ENCODE data around the gene FGG.
A peak's percentile ranks its signal among the peaks of the same experiment; 100 is the strongest.

FGG gene

DNA sequence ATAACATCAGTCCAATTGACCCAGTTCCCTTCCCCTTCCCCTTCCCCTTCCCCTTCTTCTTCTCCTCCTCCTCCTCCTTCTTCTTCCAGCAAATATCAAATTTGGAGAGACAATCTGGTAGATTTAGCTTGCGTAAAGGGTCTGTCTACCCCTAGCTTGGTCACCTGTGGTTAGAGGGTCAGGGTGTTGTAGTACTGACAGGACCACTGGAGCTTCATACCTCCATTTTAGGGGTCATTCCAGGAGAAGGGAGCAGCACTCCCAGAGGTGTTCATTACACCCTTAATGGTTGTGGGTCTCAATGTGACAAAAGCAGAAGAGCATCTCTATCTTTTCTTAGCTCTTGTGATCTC is 53.3 kb downstream of the FGG start:
- Histone ChIP-seq H3K79me1 (replicated peaks; ENCODE audit: low read length, poor library complexity, severe bottlenecking) (no peaks in the 10 kb centered on the region), H3K27ac (ENCODE audit: low read length, poor library complexity, severe bottlenecking) (no peak overlapping the region), H2AK5ac (ENCODE audit: low read length, severe bottlenecking) (peak overlapping the region; percentile 17), H3K4me3 (ENCODE audit: insufficient read depth in 1 of 2, low read depth in 1 of 2, low read length in 2 of 2) (no peak overlapping the region), H3K9ac (ENCODE audit: low read length) (no peak overlapping the region), H4K91ac (ENCODE audit: low read length) (no peak overlapping the region), H2BK15ac (ENCODE audit: low read depth, poor library complexity, severe bottlenecking) (no peak overlapping the region), H3K4me2 (ENCODE audit: low read length, poor library complexity, severe bottlenecking) (no peak overlapping the region), H2BK120ac (ENCODE audit: low read depth, low read length) (no peak overlapping the region), H3K4me1 (ENCODE audit: control insufficient read depth, insufficient read depth, low read depth, low read length) (no peaks in the 10 kb centered on the region), H3K14ac (ENCODE audit: low read length in 2 of 2) (no peak overlapping the region), H2BK5ac (ENCODE audit: low read depth, low read length, poor library complexity, severe bottlenecking) (no peak overlapping the region), H2AFZ (ENCODE audit: low read depth, low read length) (no peak overlapping the region), H3K36me3 (ENCODE audit: control insufficient read depth in 1 of 2, insufficient read depth in 2 of 2, low read depth in 1 of 2, low read length in 2 of 2) (no peaks in the 10 kb centered on the region), H3K27me3 (ENCODE audit: control insufficient read depth in 1 of 2, insufficient read depth in 1 of 2, low read length in 2 of 2) (no peaks in the 10 kb centered on the region), H3K4ac (ENCODE audit: low read depth in 1 of 2, low read length in 2 of 2) (no peak overlapping the region), H2BK12ac (ENCODE audit: low read length in 2 of 2) (no peak overlapping the region), H3K23ac (ENCODE audit: low read length in 2 of 2) (no peak overlapping the region), H3K18ac (ENCODE audit: low read depth in 1 of 2, low read length in 2 of 2) (no peak overlapping the region), H3K9me3 (ENCODE audit: control insufficient read depth, low read length) (no peaks in the 10 kb centered on the region), H4K8ac (ENCODE audit: low read length) (no peak overlapping the region)
- no peak for DNase-seq
- 88% methylated on average over 1 of the region's 1 CpG for WGBS
